Keratinocyte (primary cell): ENCODE measurements around the gene SLC13A3. TPM values are rescaled to one million over a fixed set of nuclear protein-coding genes. Genes with fewer than 3 reads are reported as not detected.

ENCODE experiments used
- DNase-seq: peaks from one replicate; pipeline ENCODE4 v3.0.0-alpha.2; 2011; ENCODE audit warnings: low read depth, missing footprints, low spot score
- FAIRE-seq: peaks from 2 replicates; lab custom pipeline; 2011; peaks lifted over from hg19 to GRCh38; lab: Jason Lieb, UNC
- H2AFZ ChIP-seq: 2 replicates; pipeline ENCODE4 v1.6.0; 2012; ENCODE audit warnings: low read length, control low read depth, inconsistent platforms; ENCODE audit not compliant: control insufficient read depth
- H3K27ac ChIP-seq: 2 replicates; pipeline ENCODE4 v1.5.1; 2011; ENCODE audit warnings: low read length; ENCODE audit not compliant: control insufficient read depth, insufficient read depth
- H3K27me3 ChIP-seq: 3 replicates; pipeline ENCODE4 v1.6.0; 2011; ENCODE audit warnings: low read length; ENCODE audit not compliant: control insufficient read depth, insufficient read depth; ENCODE audit errors: extremely low read depth
- H3K36me3 ChIP-seq, 2 experiments: 2 replicates in 1 of 2; 3 replicates in 1 of 2; pipeline ENCODE4 v1.5.1; 2011; ENCODE audit warnings: low read length in 2 of 2, mild to moderate bottlenecking in 1 of 2; ENCODE audit not compliant: control insufficient read depth in 2 of 2, insufficient read depth in 2 of 2; ENCODE audit errors: extremely low read depth in 1 of 2
- H3K4me1 ChIP-seq: 3 replicates; pipeline ENCODE4 v1.5.1; 2011; ENCODE audit warnings: low read length; ENCODE audit not compliant: control insufficient read depth, insufficient read depth; ENCODE audit errors: extremely low read depth
- H3K4me2 ChIP-seq: 3 replicates; pipeline ENCODE4 v1.6.0; 2011; ENCODE audit warnings: low read depth, low read length; ENCODE audit not compliant: control insufficient read depth, insufficient read depth; ENCODE audit errors: extremely low read depth
- H3K4me3 ChIP-seq, 3 experiments: fragments of 200-600 bp in 1 of 3; sonication (generic) in 1 of 3; 2 replicates in 2 of 3; 3 replicates in 1 of 3; pipeline ENCODE4 v1.5.1; 2011 to 2016; ENCODE audit warnings: low read length in 3 of 3, mild to moderate bottlenecking in 3 of 3, control low read depth in 2 of 3, inconsistent platforms in 1 of 3, low read depth in 1 of 3, mixed read lengths in 1 of 3, mixed run types in 1 of 3, moderate library complexity in 1 of 3; ENCODE audit not compliant: control insufficient read depth in 2 of 3, insufficient read depth in 2 of 3; ENCODE audit errors: extremely low read depth in 1 of 3
- H3K79me2 ChIP-seq: 2 replicates; pipeline ENCODE4 v1.6.0; 2012; ENCODE audit warnings: low read length; ENCODE audit not compliant: control insufficient read depth, insufficient read depth
- H3K9ac ChIP-seq: 3 replicates; pipeline ENCODE4 v1.6.0; 2011; ENCODE audit warnings: low read length; ENCODE audit not compliant: control insufficient read depth, insufficient read depth; ENCODE audit errors: extremely low read depth
- H3K9me1 ChIP-seq: 3 replicates; pipeline ENCODE4 v1.6.0; 2011; ENCODE audit warnings: low read length; ENCODE audit not compliant: control insufficient read depth, insufficient read depth; ENCODE audit errors: extremely low read depth
- H3K9me3 ChIP-seq: 2 replicates; pipeline ENCODE4 v1.5.1; 2012; ENCODE audit warnings: low read depth, low read length; ENCODE audit not compliant: control insufficient read depth
- H4K20me1 ChIP-seq: 3 replicates; pipeline ENCODE4 v1.6.0; 2011; ENCODE audit warnings: low read length; ENCODE audit not compliant: control insufficient read depth, insufficient read depth; ENCODE audit errors: extremely low read depth
- EZH2 ChIP-seq: IDR thresholded peaks from one replicate; pipeline ENCODE4 v1.6.1; 2012; ENCODE audit warnings: inconsistent platforms, mild to moderate bottlenecking, low read length, moderate library complexity
- dilution Hi-C: fragments of 300-500 bp; cut with MboI; formaldehyde crosslinking; loops from one replicate; pipeline ENCODE4 v1.7.0; 2020; ENCODE audit warnings: low sequenced_read_pairs; ENCODE audit not compliant: extremely low pct_ligation_motif_present
- polyA plus RNA-seq, 5 experiments: library from polyadenylated mRNA; depleted of rRNA in 3 of 5; stranded (reverse) in 3 of 5; stranded (forward) in 1 of 5; unstranded in 1 of 5; fragments of >200 nt; gene quantifications; 1 replicate in 1 of 5; 2 replicates in 3 of 5; 3 replicates in 1 of 5; pipeline versions ENCODE4 v1.2.1 to v1.2.3, GENCODE V29; 2011 to 2012; ENCODE audit warnings: missing spikeins in 2 of 5, low read depth in 1 of 5, low replicate concordance in 1 of 5
- TF ChIP-seq, protein P1 (sequence below), 3 experiments: IDR thresholded peaks in 1 of 3; conservative IDR thresholded peaks in 1 of 3; optimal IDR thresholded peaks in 1 of 3; 2 replicates in 2 of 3; 3 replicates in 1 of 3; pipeline versions ENCODE3 to v1.5.1; 2011; ENCODE audit warnings: low read length in 3 of 3, mild to moderate bottlenecking in 3 of 3, moderate library complexity in 2 of 3, control low read depth in 1 of 3, inconsistent platforms in 1 of 3; ENCODE audit not compliant: insufficient read depth in 2 of 3; ENCODE audit errors: extremely low read depth in 1 of 3

SLC13A3 gene
- polyA plus RNA-seq, 1 donor (not counting 4 experiments of a cell fraction or from before 2014, with no cell fraction given) = 4.5 TPM

DNA sequence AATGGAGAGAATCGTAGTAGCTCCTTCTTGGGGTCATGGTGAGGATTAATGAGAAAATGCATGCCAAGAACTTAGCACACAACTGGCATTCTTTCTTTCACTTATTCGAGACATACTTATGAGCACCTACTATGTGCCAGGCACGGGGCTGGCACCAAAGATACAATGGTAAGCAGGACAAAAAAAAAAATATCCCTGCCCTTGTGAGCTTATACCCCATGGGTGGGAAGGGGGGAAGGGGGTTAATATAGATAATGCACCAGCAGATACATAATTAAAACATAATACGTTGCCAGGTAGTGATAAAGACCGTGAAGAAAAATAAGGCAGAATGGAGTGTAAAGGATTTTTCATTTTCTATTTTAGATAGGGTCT is 8.3 kb downstream of the SLC13A3 start:
- Histone ChIP-seq H3K27me3 (no peaks in the 10 kb centered on the region), H3K9me3 (no peaks in the 10 kb centered on the region), H3K4me3 (no peak overlapping the region), H3K27ac (no peak overlapping the region), H3K9me1 (no peaks in the 10 kb centered on the region), H3K4me1 (no peaks in the 10 kb centered on the region), H4K20me1 (no peaks in the 10 kb centered on the region), H3K4me2 (no peak overlapping the region), H3K79me2 (no peaks in the 10 kb centered on the region), H3K36me3 (no peaks in the 10 kb centered on the region), H2AFZ (no peak overlapping the region), H3K9ac (no peak overlapping the region)
- dilution Hi-C loops = no loop called here
- DNase-seq (no peak), FAIRE-seq (no peak)
- TF ChIP-seq, protein P1, sequence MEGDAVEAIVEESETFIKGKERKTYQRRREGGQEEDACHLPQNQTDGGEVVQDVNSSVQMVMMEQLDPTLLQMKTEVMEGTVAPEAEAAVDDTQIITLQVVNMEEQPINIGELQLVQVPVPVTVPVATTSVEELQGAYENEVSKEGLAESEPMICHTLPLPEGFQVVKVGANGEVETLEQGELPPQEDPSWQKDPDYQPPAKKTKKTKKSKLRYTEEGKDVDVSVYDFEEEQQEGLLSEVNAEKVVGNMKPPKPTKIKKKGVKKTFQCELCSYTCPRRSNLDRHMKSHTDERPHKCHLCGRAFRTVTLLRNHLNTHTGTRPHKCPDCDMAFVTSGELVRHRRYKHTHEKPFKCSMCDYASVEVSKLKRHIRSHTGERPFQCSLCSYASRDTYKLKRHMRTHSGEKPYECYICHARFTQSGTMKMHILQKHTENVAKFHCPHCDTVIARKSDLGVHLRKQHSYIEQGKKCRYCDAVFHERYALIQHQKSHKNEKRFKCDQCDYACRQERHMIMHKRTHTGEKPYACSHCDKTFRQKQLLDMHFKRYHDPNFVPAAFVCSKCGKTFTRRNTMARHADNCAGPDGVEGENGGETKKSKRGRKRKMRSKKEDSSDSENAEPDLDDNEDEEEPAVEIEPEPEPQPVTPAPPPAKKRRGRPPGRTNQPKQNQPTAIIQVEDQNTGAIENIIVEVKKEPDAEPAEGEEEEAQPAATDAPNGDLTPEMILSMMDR (optimal IDR thresholded peaks at IDR 0.05 in 1 of 3, IDR thresholded peaks at IDR 0.05 in 1 of 3, conservative IDR thresholded peaks at IDR 0.05 in 1 of 3; ENCODE audit: extremely low read depth in 1 of 3, insufficient read depth in 2 of 3, low read length in 3 of 3) = no peak
- TF ChIP-seq EZH2 = no peak

DNA sequence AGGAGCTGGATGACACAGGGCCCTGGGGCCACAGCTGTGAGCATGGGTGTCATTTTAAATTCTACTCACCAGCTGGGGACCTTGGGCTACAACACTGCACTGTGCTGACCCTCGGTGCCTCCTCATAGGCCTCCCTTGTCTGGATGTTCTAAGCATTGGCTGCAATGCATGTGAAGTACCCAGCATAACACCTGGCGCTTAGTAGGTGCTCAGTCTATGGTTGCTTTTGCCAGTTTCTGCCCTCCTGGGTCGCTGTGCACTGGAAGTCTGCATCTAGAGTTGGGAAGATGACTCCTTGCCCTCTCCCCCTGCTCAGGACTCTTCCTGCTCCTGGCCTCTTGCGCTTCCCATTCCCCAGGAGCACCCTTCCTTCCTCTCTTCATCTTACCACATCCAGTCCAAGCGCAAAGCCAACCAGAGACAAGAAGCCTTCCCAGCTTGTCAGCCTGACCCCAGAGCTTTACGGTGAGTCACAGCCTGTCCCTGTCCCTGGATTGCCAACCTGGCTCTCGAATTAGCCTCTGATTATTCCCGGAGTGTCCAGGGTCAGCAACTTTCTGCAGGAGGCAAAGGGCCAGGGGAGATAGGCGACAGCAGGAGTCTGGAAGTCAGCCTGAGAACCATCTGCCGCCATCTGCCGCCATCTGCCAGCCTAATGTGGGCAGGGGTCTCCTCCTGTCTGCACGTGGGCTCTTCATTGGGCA is 8.8 kb downstream of the SLC13A3 start:
- dilution Hi-C loops = no loop called here
- Histone ChIP-seq H4K20me1 (no peaks in the 10 kb centered on the region), H3K79me2 (no peaks in the 10 kb centered on the region), H3K36me3 (no peaks in the 10 kb centered on the region), H3K9me1 (no peaks in the 10 kb centered on the region), H3K4me2 (no peak overlapping the region), H3K4me1 (no peaks in the 10 kb centered on the region), H2AFZ (no peak overlapping the region), H3K4me3 (no peak overlapping the region), H3K9me3 (no peaks in the 10 kb centered on the region), H3K27ac (no peak overlapping the region), H3K27me3 (no peaks in the 10 kb centered on the region), H3K9ac (no peak overlapping the region)
- DNase-seq (no peak), FAIRE-seq (no peak)
- no peak for TF ChIP-seq EZH2
- TF ChIP-seq, protein P1 (optimal IDR thresholded peaks at IDR 0.05 in 1 of 3, IDR thresholded peaks at IDR 0.05 in 1 of 3, conservative IDR thresholded peaks at IDR 0.05 in 1 of 3; ENCODE audit: extremely low read depth in 1 of 3, insufficient read depth in 2 of 3, low read length in 3 of 3) = no peak
